ENCODE data around the gene S100A9.

The S100A9 gene

GRCh38 chr1:153393926-153394325 lies 36.3 kb downstream of the S100A9 start:
- TF ChIP-seq ZBTB7A (IDR thresholded peaks at IDR 0.05; ENCODE audit: low read depth) (no peak), EP300 (IDR thresholded peaks at IDR 0.05; ENCODE audit: borderline replicate concordance) (no peak), TCF12 (IDR thresholded peaks at IDR 0.05; ENCODE audit: low read depth) (no peak), REST (IDR thresholded peaks at IDR 0.05; ENCODE audit: low read depth) (no peak), NFIC (IDR thresholded peaks at IDR 0.05) (no peak)

GRCh38 chr1:153394391-153394790 lies 36.7 kb downstream of the S100A9 start:
- no peak for TF ChIP-seq REST (IDR thresholded peaks at IDR 0.05; ENCODE audit: low read depth)
- TF ChIP-seq CREB1 (IDR thresholded peaks at IDR 0.05; ENCODE audit: low read depth): no peak
- TF ChIP-seq TCF12 (IDR thresholded peaks at IDR 0.05; ENCODE audit: low read depth): no peak
- TF ChIP-seq RAD21 (IDR thresholded peaks at IDR 0.05; ENCODE audit: low read depth): no peak
- TF ChIP-seq TEAD4 (IDR thresholded peaks at IDR 0.05): no peak
- TF ChIP-seq NFIC (IDR thresholded peaks at IDR 0.05): no peak
- TF ChIP-seq TAF1 (IDR thresholded peaks at IDR 0.05; ENCODE audit: low read depth): no peak
- no peak for TF ChIP-seq EP300 (IDR thresholded peaks at IDR 0.05; ENCODE audit: borderline replicate concordance)
- TF ChIP-seq USF1 (IDR thresholded peaks at IDR 0.05): no peak
- no peak for TF ChIP-seq FOXM1 (IDR thresholded peaks at IDR 0.05; ENCODE audit: borderline replicate concordance, low read depth)
- TF ChIP-seq YY1 (IDR thresholded peaks at IDR 0.05; ENCODE audit: low read depth): no peak
- TF ChIP-seq CEBPB (IDR thresholded peaks at IDR 0.05): no peak

GRCh38 chr1:153395136-153395685 lies 37.6 kb downstream of the S100A9 start:
- no peak for TF ChIP-seq ZBTB7A (IDR thresholded peaks at IDR 0.05; ENCODE audit: low read depth)
- no peak for TF ChIP-seq RAD21 (IDR thresholded peaks at IDR 0.05; ENCODE audit: low read depth)
- no peak for TF ChIP-seq USF1 (IDR thresholded peaks at IDR 0.05)
- TF ChIP-seq MAX (IDR thresholded peaks at IDR 0.05): no peak
- no peak for TF ChIP-seq REST (IDR thresholded peaks at IDR 0.05; ENCODE audit: low read depth)
- no peak for TF ChIP-seq EP300 (IDR thresholded peaks at IDR 0.05; ENCODE audit: borderline replicate concordance)
- no peak for TF ChIP-seq NFIC (IDR thresholded peaks at IDR 0.05)

- TF ChIP-seq CREB1 (IDR thresholded peaks at IDR 0.05; ENCODE audit: low read depth) (no peak), TCF12 (IDR thresholded peaks at IDR 0.05; ENCODE audit: low read depth) (no peak), TAF1 (IDR thresholded peaks at IDR 0.05; ENCODE audit: low read depth) (no peak), TEAD4 (IDR thresholded peaks at IDR 0.05) (no peak), REST (IDR thresholded peaks at IDR 0.05; ENCODE audit: low read depth) (no peak), NFIC (IDR thresholded peaks at IDR 0.05) (no peak), EP300 (IDR thresholded peaks at IDR 0.05; ENCODE audit: borderline replicate concordance) (no peak), USF1 (IDR thresholded peaks at IDR 0.05) (no peak), MAX (IDR thresholded peaks at IDR 0.05) (no peak), FOXM1 (IDR thresholded peaks at IDR 0.05; ENCODE audit: borderline replicate concordance, low read depth) (no peak), EGR1 (IDR thresholded peaks at IDR 0.05) (no peak)
These were observed 38.1 kb downstream of the S100A9 start for GRCh38 chr1:153395776-153396175.
